Activated CD8-positive, alpha-beta T cell treated with anti-CD3 and anti-CD28 coated beads for 36 hours (primary cell): Measurements from ENCODE around the gene GAP43. TPM values are rescaled to one million over a fixed set of nuclear protein-coding genes. Genes with fewer than 3 reads are reported as not detected.

Experiments
- ATAC-seq: fragments of 200-7000 bp; cut with Tn5 transposase; one replicate; pipeline ENCODE4 v1.10.0; 2021; ENCODE audit warnings: mild to moderate bottlenecking, moderate library complexity
- CTCF ChIA-PET: fragments of 350-600 bp; sonication (Branson Sonifier 250); formaldehyde crosslinking; loops from one replicate; lab custom pipeline; 2021; ENCODE audit warnings: antibody characterized with exemption; lab: Charles Lee
- POLR2A ChIA-PET: fragments of 350-600 bp; sonication (Branson Sonifier 250); formaldehyde crosslinking; loops from one replicate; lab custom pipeline; 2021; ENCODE audit warnings: antibody characterized with exemption; lab: Charles Lee
- DNase-seq: peaks from one replicate; pipeline ENCODE4 v3.0.0-alpha.2; 2020
- H3K27ac Mint-ChIP-seq: one replicate; pipeline ENCODE4 v1.8.0; 2021; ENCODE audit warnings: mild to moderate bottlenecking, mixed read lengths
- H3K27me3 Mint-ChIP-seq: one replicate; pipeline ENCODE4 v1.8.0; 2021; ENCODE audit warnings: mixed read lengths
- H3K36me3 Mint-ChIP-seq: one replicate; pipeline ENCODE4 v1.8.0; 2021; ENCODE audit warnings: low read depth, mixed read lengths
- H3K4me1 Mint-ChIP-seq: one replicate; pipeline ENCODE4 v1.8.0; 2021; ENCODE audit warnings: low read depth, mixed read lengths
- H3K4me3 Mint-ChIP-seq: one replicate; pipeline ENCODE4 v1.8.0; 2021; ENCODE audit warnings: mild to moderate bottlenecking, moderate library complexity, mixed read lengths
- H3K9me3 Mint-ChIP-seq: one replicate; pipeline ENCODE4 v1.8.0; 2021; ENCODE audit warnings: mixed read lengths
- CTCF ChIP-seq: fragments of 200-600 bp; IDR thresholded peaks from one replicate; pipeline ENCODE4 v1.8.0; 2022; ENCODE audit warnings: antibody characterized with exemption, mild to moderate bottlenecking
- intact Hi-C: fragments of 100-400 bp; cut with micrococcal nuclease; formaldehyde crosslinking; loops from one replicate; pipeline ENCODE4 v1.10.0; 2022
- total RNA-seq, 2 experiments: library from RNA; stranded (reverse); gene quantifications; one replicate each; pipeline ENCODE4 v1.2.3, GENCODE V29; 2021

GAP43 gene
- total RNA-seq, 2 experiments from 2014 or later: not detected

GRCh38 chr3:115658337-115659181 lies 35.2 kb downstream of the GAP43 start:
- H3K36me3 Mint-ChIP-seq: no peaks in the 10 kb centered on the region
- no peaks in the 10 kb centered on the region for H3K9me3 Mint-ChIP-seq
- H3K27me3 Mint-ChIP-seq: no peaks in the 10 kb centered on the region
- POLR2A ChIA-PET: interaction anchor here (1.0 kb wide), 1 partner anchor 10 kb away, joined by 3 read pairs; no protein-coding TSS in a partner anchor
- peak overlapping the region; percentile 100 for H3K27ac Mint-ChIP-seq
- peak; percentile 83 for ATAC-seq
- peak overlapping the region; percentile 81 for H3K4me3 Mint-ChIP-seq
- TF ChIP-seq CTCF: no peak
- peak; percentile 85 for DNase-seq
- intact Hi-C loops: no loop called here
- H3K4me1 Mint-ChIP-seq: peaks cover 59% of the 10 kb centered on the region
- CTCF ChIA-PET: interaction anchor here (0.9 to 2.2 kb wide), 5 partner anchors 9 to 567 kb away, joined by 3 to 8 read pairs (median 3); no protein-coding TSS in a partner anchor

- ChIA-PET POLR2A (no interaction called here), CTCF (interaction anchor here (1.1 to 1.7 kb wide), 2 partner anchors 11 to 156 kb away, joined by 3 read pairs; no protein-coding TSS in a partner anchor)
- Mint-ChIP-seq H3K27ac (peak overlapping the region; percentile 100), H3K4me1 (peaks cover 61% of the 10 kb centered on the region), H3K4me3 (peak overlapping the region; percentile 81), H3K9me3 (no peaks in the 10 kb centered on the region), H3K36me3 (no peaks in the 10 kb centered on the region), H3K27me3 (peaks cover 2% of the 10 kb centered on the region)
- TF ChIP-seq CTCF: no peak
- intact Hi-C loops: loop anchor here (10.0 kb wide), 1 partner anchor 125 kb away; no protein-coding TSS in a partner anchor
- ATAC-seq (peak; percentile 5), DNase-seq (peak; percentile 32)
Measured at GRCh38 chr3:115659253-115660220, 36.2 kb downstream of the GAP43 start.

- intact Hi-C loops: loop anchor here (10.0 kb wide), 1 partner anchor 124 kb away; no protein-coding TSS in a partner anchor
- Mint-ChIP-seq H3K4me3 (no peak overlapping the region), H3K27ac (no peak overlapping the region), H3K27me3 (peaks cover 2% of the 10 kb centered on the region), H3K9me3 (no peaks in the 10 kb centered on the region), H3K4me1 (peaks cover 62% of the 10 kb centered on the region), H3K36me3 (no peaks in the 10 kb centered on the region)
- ChIA-PET CTCF (interaction anchor here (2.2 kb wide), 1 partner anchor 123 kb away, joined by 10 read pairs; no protein-coding TSS in a partner anchor), POLR2A (interaction anchor here (0.6 kb wide), 1 partner anchor 318 kb away, joined by 4 read pairs; no protein-coding TSS in a partner anchor)
- ATAC-seq: no peak
- no peak for TF ChIP-seq CTCF
- DNase-seq: no peak
Measured at GRCh38 chr3:115660646-115661337, 37.5 kb downstream of the GAP43 start.

GRCh38 chr3:115662356-115662755 lies 39.0 kb downstream of the GAP43 start:
- Mint-ChIP-seq H3K36me3 (no peaks in the 10 kb centered on the region), H3K27me3 (peaks cover 2% of the 10 kb centered on the region), H3K9me3 (no peaks in the 10 kb centered on the region), H3K4me1 (peaks cover 63% of the 10 kb centered on the region), H3K4me3 (no peak overlapping the region), H3K27ac (no peak overlapping the region)
- no peak for ATAC-seq
- TF ChIP-seq CTCF: no peak
- CTCF ChIA-PET: interaction anchor here (0.7 to 2.2 kb wide), 3 partner anchors 9 to 144 kb away, joined by 3 to 10 read pairs (median 4); no protein-coding TSS in a partner anchor
- intact Hi-C loops: loop anchor here (10.0 kb wide), 1 partner anchor 122 kb away; no protein-coding TSS in a partner anchor
- no peak for DNase-seq
- POLR2A ChIA-PET: no interaction called here
